Common myeloid progenitor, CD34-positive (primary cell): ENCODE data around the gene PCTP.

Experiments
- CTCF ChIA-PET: fragments of 350-600 bp; sonication (Branson Sonifier 250); formaldehyde crosslinking; loops from one replicate; lab custom pipeline; 2021; ENCODE audit warnings: antibody characterized with exemption; lab: Charles Lee
- POLR2A ChIA-PET: fragments of 350-600 bp; sonication (Branson Sonifier 250); formaldehyde crosslinking; loops from one replicate; lab custom pipeline; 2021; ENCODE audit warnings: antibody characterized with exemption; lab: Charles Lee
- DNase-seq, 3 donors: peaks; one replicate each; pipeline versions ENCODE4 v3.0.0 to v3.0.0-alpha.2; 2013
- H3K27ac ChIP-seq, 2 experiments: 1 replicate in 1 of 2; 2 replicates in 1 of 2; pipeline ENCODE4 v1.7.0; 2013; ENCODE audit warnings: inconsistent platforms in 2 of 2, low read length in 2 of 2, mild to moderate bottlenecking in 2 of 2, low read depth in 1 of 2, moderate library complexity in 1 of 2; ENCODE audit not compliant: severe bottlenecking in 2 of 2, insufficient read depth in 1 of 2, poor library complexity in 1 of 2
- H3K27me3 ChIP-seq, 5 experiments: replicated peaks in 2 of 5; 1 replicate in 3 of 5; 2 replicates in 2 of 5; pipeline versions ENCODE4 v1.6.1 to v1.7.0; 2013; ENCODE audit warnings: low read length in 4 of 5, mild to moderate bottlenecking in 2 of 5, moderate library complexity in 2 of 5, inconsistent platforms in 1 of 5; ENCODE audit not compliant: insufficient read depth in 5 of 5, control insufficient read depth in 4 of 5
- H3K36me3 ChIP-seq, 4 experiments: 1 replicate in 2 of 4; 2 replicates in 2 of 4; pipeline versions ENCODE4 v1.6.1 to v1.7.0; 2013; ENCODE audit warnings: low read length in 3 of 4, control low read depth in 1 of 4, mild to moderate bottlenecking in 1 of 4; ENCODE audit not compliant: control insufficient read depth in 4 of 4, insufficient read depth in 4 of 4
- H3K4me1 ChIP-seq, 4 experiments: 1 replicate in 3 of 4; 2 replicates in 1 of 4; pipeline versions ENCODE4 v1.6.1 to v1.7.1; 2013; ENCODE audit warnings: low read length in 3 of 4, mild to moderate bottlenecking in 3 of 4, control low read depth in 1 of 4, inconsistent platforms in 1 of 4, moderate library complexity in 1 of 4; ENCODE audit not compliant: control insufficient read depth in 4 of 4, insufficient read depth in 4 of 4; ENCODE audit errors: control extremely low read depth in 1 of 4
- H3K4me3 ChIP-seq, 7 experiments: 1 replicate in 4 of 7; 2 replicates in 3 of 7; pipeline versions ENCODE4 v1.5.1 to v1.7.0; 2013; ENCODE audit warnings: mild to moderate bottlenecking in 7 of 7, low read length in 6 of 7, moderate library complexity in 6 of 7, inconsistent platforms in 2 of 7, low read depth in 2 of 7, control low read depth in 1 of 7; ENCODE audit not compliant: insufficient read depth in 4 of 7, control insufficient read depth in 1 of 7; ENCODE audit errors: extremely low read depth in 1 of 7
- H3K9me3 ChIP-seq, 5 experiments: 1 replicate in 4 of 5; 2 replicates in 1 of 5; pipeline versions ENCODE4 v1.6.1 to v1.7.1; 2013; ENCODE audit warnings: low read length in 4 of 5, mild to moderate bottlenecking in 2 of 5, inconsistent platforms in 1 of 5, low read depth in 1 of 5, moderate library complexity in 1 of 5; ENCODE audit not compliant: control insufficient read depth in 4 of 5, insufficient read depth in 2 of 5; ENCODE audit errors: control extremely low read depth in 1 of 5
- WGBS: methylation state at CpG from one replicate; pipeline ENCODE4 v1.1.5; 2013; ENCODE audit not compliant: insufficient coverage; 5-methylcytosine and 5-hydroxymethylcytosine counted together

The PCTP gene

GRCh38 chr17:55764610-55765009 lies 13.8 kb downstream of the PCTP start:
- Histone ChIP-seq H3K4me1 (peaks cover 0 to 16% (median 7%) of the 10 kb centered on the region in 4 experiments), H3K27ac (no peak overlapping the region), H3K27me3 (no peaks in the 10 kb centered on the region), H3K4me3 (no peak overlapping the region), H3K36me3 (peaks cover 0 to 7% (median 3%) of the 10 kb centered on the region in 4 experiments), H3K9me3 (no peaks in the 10 kb centered on the region)
- WGBS: 100% methylated on average over 3 of the region's 4 CpGs
- CTCF ChIA-PET: no interaction called here
- no peak for DNase-seq
- POLR2A ChIA-PET: no interaction called here

- H3K27me3 ChIP-seq: no peaks in the 10 kb centered on the region
- no peak overlapping the region for H3K27ac ChIP-seq
- ChIA-PET CTCF (no interaction called here), POLR2A (no interaction called here)
- no peaks in the 10 kb centered on the region for H3K9me3 ChIP-seq
- peaks cover 0 to 10% (median 4%) of the 10 kb centered on the region in 4 experiments for H3K36me3 ChIP-seq
- WGBS: 100% methylated on average over 3 of the region's 3 CpGs
- H3K4me1 ChIP-seq: peaks cover 0 to 13% (median 5%) of the 10 kb centered on the region in 4 experiments
- DNase-seq: no peak
- H3K4me3 ChIP-seq: no peak overlapping the region
Observed at GRCh38 chr17:55765472-55765871, 14.6 kb downstream of the PCTP start.

- POLR2A ChIA-PET: no interaction called here
- no peak overlapping the region for H3K4me3 ChIP-seq
Observed at GRCh38 chr17:55768936-55769624, 18.2 kb downstream of the PCTP start.

GRCh38 chr17:55769625-55770000 lies 18.8 kb downstream of the PCTP start:
- ChIA-PET CTCF (interaction anchor here (0.8 to 5.8 kb wide), 18 partner anchors 9 to 827 kb away, joined by 3 to 79 read pairs (median 5); partner anchors contain the start of gene PCTP), POLR2A (no interaction called here)
- 100% methylated on average over 5 of the region's 6 CpGs for WGBS
- no peaks in the 10 kb centered on the region for H3K4me1 ChIP-seq
- no peaks in the 10 kb centered on the region for H3K9me3 ChIP-seq
- no peaks in the 10 kb centered on the region for H3K27me3 ChIP-seq
- no peak overlapping the region for H3K4me3 ChIP-seq
- H3K36me3 ChIP-seq: peaks cover 5 to 37% (median 26%) of the 10 kb centered on the region in 4 experiments
- H3K27ac ChIP-seq: no peak overlapping the region
- DNase-seq: no peak

More at GRCh38 chr17:55768936-55769624, 18.2 kb downstream of the PCTP start:
- H3K27ac ChIP-seq: no peak overlapping the region
- CTCF ChIA-PET: interaction anchor here (0.8 to 5.8 kb wide), 14 partner anchors 8 to 251 kb away, joined by 3 to 79 read pairs (median 6); partner anchors contain the start of gene PCTP
- peaks cover 0 to 3% (median 0%) of the 10 kb centered on the region in 4 experiments for H3K4me1 ChIP-seq
- H3K36me3 ChIP-seq: peaks cover 5 to 35% (median 24%) of the 10 kb centered on the region in 4 experiments
- no peaks in the 10 kb centered on the region for H3K27me3 ChIP-seq
- H3K9me3 ChIP-seq: no peaks in the 10 kb centered on the region
- DNase-seq: no peak

- CTCF ChIA-PET: interaction anchor here (0.7 to 5.8 kb wide), 23 partner anchors 9 to 828 kb away, joined by 3 to 79 read pairs (median 5); partner anchors contain the start of gene PCTP
- Histone ChIP-seq H3K27ac (no peak overlapping the region), H3K27me3 (no peaks in the 10 kb centered on the region), H3K36me3 (peaks cover 5 to 40% (median 28%) of the 10 kb centered on the region in 4 experiments), H3K9me3 (no peaks in the 10 kb centered on the region), H3K4me3 (no peak overlapping the region), H3K4me1 (no peaks in the 10 kb centered on the region)
- WGBS: 65% methylated on average over 3 of the region's 4 CpGs
- POLR2A ChIA-PET: no interaction called here
- DNase-seq: peak; percentile 36 to 56 (median 51)
Observed at GRCh38 chr17:55770196-55770870, 19.5 kb downstream of the PCTP start.

- no peaks in the 10 kb centered on the region for H3K9me3 ChIP-seq
- H3K4me3 ChIP-seq: no peak overlapping the region
- ChIA-PET POLR2A (no interaction called here), CTCF (interaction anchor here (0.8 to 5.8 kb wide), 6 partner anchors 14 to 245 kb away, joined by 3 to 79 read pairs (median 6); partner anchors contain the start of gene PCTP)
- peaks cover 0 to 2% (median under 1%) of the 10 kb centered on the region in 4 experiments for H3K4me1 ChIP-seq
- DNase-seq: no peak
- H3K27me3 ChIP-seq: no peaks in the 10 kb centered on the region
- peaks cover 13 to 54% (median 33%) of the 10 kb centered on the region in 4 experiments for H3K36me3 ChIP-seq
- WGBS: 98% methylated on average over 6 of the region's 7 CpGs
- no peak overlapping the region for H3K27ac ChIP-seq
Observed at GRCh38 chr17:55772086-55772485, 21.2 kb downstream of the PCTP start.
